Measurements from ENCODE around the gene VCAN.

VCAN gene

DNA sequence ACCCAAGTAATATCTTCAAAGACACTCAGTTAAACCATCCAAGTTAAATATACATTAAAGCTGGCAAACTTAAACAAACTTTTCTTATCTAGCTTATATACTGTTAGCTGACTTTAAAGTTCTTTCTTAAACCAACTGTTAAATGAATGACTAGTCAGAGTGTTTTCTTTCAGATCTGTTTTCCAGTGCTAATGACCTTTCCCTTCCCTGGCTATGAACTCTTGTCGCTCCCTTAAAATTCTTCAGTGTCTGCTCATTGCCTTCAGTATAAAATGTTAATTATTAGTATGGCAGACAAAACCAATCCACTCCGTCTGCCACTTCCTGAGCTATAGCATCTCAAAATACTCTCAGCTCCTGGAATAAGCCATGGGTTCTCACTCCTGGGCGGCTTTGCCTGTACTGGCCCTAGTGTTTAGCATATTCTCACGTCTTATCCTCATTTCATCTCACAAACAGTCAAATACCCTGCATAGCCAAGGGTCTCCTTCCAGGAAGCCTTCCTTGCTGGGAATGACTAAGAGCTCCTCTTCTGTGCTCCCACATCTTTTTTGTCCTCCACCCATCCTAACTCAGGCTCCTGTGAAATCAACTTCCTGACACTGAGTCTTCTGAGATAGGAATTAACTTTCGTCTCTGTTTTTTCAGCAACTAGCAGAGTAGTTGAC lies 87.7 kb downstream of the VCAN start:
- POLR2A ChIA-PET, result no interaction called here
- TF ChIP-seq SUZ12 (IDR thresholded peaks at IDR 0.05), result no peak
- TF ChIP-seq, protein P1, sequence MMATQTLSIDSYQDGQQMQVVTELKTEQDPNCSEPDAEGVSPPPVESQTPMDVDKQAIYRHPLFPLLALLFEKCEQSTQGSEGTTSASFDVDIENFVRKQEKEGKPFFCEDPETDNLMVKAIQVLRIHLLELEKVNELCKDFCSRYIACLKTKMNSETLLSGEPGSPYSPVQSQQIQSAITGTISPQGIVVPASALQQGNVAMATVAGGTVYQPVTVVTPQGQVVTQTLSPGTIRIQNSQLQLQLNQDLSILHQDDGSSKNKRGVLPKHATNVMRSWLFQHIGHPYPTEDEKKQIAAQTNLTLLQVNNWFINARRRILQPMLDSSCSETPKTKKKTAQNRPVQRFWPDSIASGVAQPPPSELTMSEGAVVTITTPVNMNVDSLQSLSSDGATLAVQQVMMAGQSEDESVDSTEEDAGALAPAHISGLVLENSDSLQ (IDR thresholded peaks at IDR 0.05), result no peak
- no peak for TF ChIP-seq ELF4 (IDR thresholded peaks at IDR 0.05)
- no peak for TF ChIP-seq CTBP1 (IDR thresholded peaks at IDR 0.05; ENCODE audit: borderline replicate concordance)
- TF ChIP-seq FOXK2 (IDR thresholded peaks at IDR 0.05), result no peak
- no peak for TF ChIP-seq TARDBP (IDR thresholded peaks at IDR 0.05)
- no peak for TF ChIP-seq FOXM1 (IDR thresholded peaks at IDR 0.05; ENCODE audit: borderline replicate concordance)
- TF ChIP-seq ARNT (IDR thresholded peaks at IDR 0.05), result no peak
- TF ChIP-seq HDGF (IDR thresholded peaks at IDR 0.05; ENCODE audit: borderline replicate concordance), result no peak
- no peak for TF ChIP-seq L3MBTL2 (conservative IDR thresholded peaks at IDR 0.05)
- TF ChIP-seq FOXA1 (IDR thresholded peaks at IDR 0.05), result no peak
- TF ChIP-seq NFRKB (IDR thresholded peaks at IDR 0.05), result no peak
- TF ChIP-seq LEF1 (IDR thresholded peaks at IDR 0.05; ENCODE audit: borderline replicate concordance), result no peak
- no peak for TF ChIP-seq BHLHE40 (IDR thresholded peaks at IDR 0.05; ENCODE audit: borderline replicate concordance)
- TF ChIP-seq SP1 (IDR thresholded peaks at IDR 0.05), result no peak
- TF ChIP-seq ZNF384 (IDR thresholded peaks at IDR 0.05), result no peak
- CTCF ChIA-PET, result no interaction called here
- no peak for DNase-seq (ENCODE audit: extremely low spot score)

DNA sequence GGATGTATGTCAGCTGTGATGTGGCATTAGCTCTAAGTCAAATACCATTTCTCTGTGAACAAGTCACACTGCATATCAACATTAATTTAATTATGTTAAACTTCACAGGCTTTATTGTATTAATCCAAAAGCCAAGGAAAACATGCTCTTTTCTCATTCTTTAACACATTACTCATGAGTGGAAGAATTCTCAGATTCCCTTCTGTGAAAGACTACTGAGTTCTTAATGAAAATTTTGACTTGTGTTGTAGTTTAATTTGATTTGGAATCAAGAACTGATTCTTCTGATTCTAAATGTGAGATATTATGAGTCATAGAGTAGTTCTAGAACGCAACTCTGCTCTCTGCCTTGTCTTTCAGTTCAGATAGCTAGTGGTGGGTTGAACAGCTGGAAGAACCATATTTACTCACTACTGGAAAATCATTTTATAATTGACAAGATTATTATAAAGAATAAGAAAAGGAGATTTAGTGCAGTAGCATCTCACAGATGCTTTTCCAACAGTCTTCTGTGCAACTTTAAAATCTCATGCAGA lies 90.6 kb downstream of the VCAN start:
- DNase-seq (ENCODE audit: extremely low spot score), result no peak
- ChIA-PET CTCF (interaction anchor here (0.6 kb wide), 1 partner anchor 335 kb away, joined by 3 read pairs; no protein-coding TSS in a partner anchor), POLR2A (interaction anchor here (1.0 to 1.1 kb wide), 2 partner anchors 89 to 91 kb away, joined by 3 to 4 read pairs; partner anchors contain the start of gene VCAN)
- TF ChIP-seq TARDBP (IDR thresholded peaks at IDR 0.05) (no peak), FOXA1 (IDR thresholded peaks at IDR 0.05) (no peak), ARNT (IDR thresholded peaks at IDR 0.05) (no peak), CTBP1 (IDR thresholded peaks at IDR 0.05; ENCODE audit: borderline replicate concordance) (no peak), FOXK2 (IDR thresholded peaks at IDR 0.05) (no peak), NFRKB (IDR thresholded peaks at IDR 0.05) (no peak), BHLHE40 (IDR thresholded peaks at IDR 0.05; ENCODE audit: borderline replicate concordance) (no peak), SUZ12 (IDR thresholded peaks at IDR 0.05) (no peak), ZNF384 (IDR thresholded peaks at IDR 0.05) (no peak), HDGF (IDR thresholded peaks at IDR 0.05; ENCODE audit: borderline replicate concordance) (no peak), FOXM1 (IDR thresholded peaks at IDR 0.05; ENCODE audit: borderline replicate concordance) (no peak), LEF1 (IDR thresholded peaks at IDR 0.05; ENCODE audit: borderline replicate concordance) (no peak), L3MBTL2 (conservative IDR thresholded peaks at IDR 0.05) (no peak), SP1 (IDR thresholded peaks at IDR 0.05) (no peak), ELF4 (IDR thresholded peaks at IDR 0.05) (no peak)
- TF ChIP-seq, protein P1 (IDR thresholded peaks at IDR 0.05), result no peak

DNA sequence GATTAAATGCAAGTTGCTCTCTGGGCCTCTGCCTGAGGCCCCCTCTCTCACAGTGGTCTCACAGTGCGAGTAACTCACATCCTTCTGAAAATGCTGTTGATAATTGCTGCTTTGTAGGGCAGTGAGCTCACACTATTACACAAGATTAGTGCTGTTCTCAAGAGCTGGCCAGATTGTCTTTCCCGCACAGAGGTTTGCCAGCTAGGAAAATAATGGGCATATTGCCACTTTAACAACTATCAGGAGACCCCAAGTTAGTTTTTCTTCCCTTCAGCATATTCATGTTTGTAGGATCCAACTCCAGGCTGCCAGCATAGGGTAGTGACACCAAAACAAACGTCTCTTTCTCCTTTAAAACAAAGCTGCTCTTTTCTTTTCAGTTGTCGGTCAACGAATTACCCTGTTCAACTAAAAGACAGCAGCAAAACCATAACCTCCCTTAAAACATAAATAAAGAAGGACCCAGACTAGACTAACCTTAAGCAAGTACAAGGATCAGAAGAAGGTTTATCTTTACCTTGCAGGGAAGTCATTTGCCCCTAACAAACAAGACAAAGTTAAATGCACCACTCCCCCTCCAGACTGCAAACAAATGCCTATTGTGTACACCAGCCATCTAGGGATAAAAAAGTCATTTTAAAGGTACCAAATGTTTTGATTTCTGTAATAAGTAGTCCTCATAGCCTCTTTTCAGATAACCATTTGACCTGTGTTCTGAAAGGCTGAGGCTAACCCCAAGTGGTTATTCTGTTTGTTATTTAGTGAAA lies 91.4 kb downstream of the VCAN start:
- POLR2A ChIA-PET, result interaction anchor here (1.0 kb wide), 1 partner anchor 90 kb away, joined by 4 read pairs; no protein-coding TSS in a partner anchor
- CTCF ChIA-PET, result interaction anchor here (0.6 kb wide), 1 partner anchor 571 kb away, joined by 5 read pairs; no protein-coding TSS in a partner anchor
- TF ChIP-seq LEF1 (IDR thresholded peaks at IDR 0.05; ENCODE audit: borderline replicate concordance) (no peak), TARDBP (IDR thresholded peaks at IDR 0.05) (no peak), ZNF384 (IDR thresholded peaks at IDR 0.05) (no peak), FOXM1 (IDR thresholded peaks at IDR 0.05; ENCODE audit: borderline replicate concordance) (no peak), ARNT (IDR thresholded peaks at IDR 0.05) (no peak), ELF4 (IDR thresholded peaks at IDR 0.05) (no peak)
- DNase-seq (ENCODE audit: extremely low spot score), result no peak

DNA sequence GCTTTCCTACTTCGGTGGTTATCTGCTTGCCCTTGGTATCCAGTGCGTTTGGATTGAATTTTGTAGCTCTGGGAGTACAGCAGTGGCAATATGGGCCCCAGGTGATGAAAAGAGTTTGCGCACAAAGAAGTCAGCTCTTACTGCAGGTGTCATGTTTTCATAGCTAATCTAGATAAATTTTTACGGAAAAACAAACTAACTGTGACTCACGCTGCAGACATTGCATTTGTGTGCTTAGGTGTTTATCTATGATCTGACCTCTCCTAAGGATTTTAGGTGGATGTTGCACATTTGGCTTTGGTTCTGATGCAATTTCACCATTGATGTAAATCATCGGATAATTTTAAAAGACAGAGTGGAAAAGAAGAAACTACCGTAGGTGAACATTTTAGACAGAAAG lies 92.1 kb downstream of the VCAN start:
- ChIA-PET POLR2A (no interaction called here), CTCF (no interaction called here)
- DNase-seq (ENCODE audit: extremely low spot score), result no peak
- TF ChIP-seq BHLHE40 (IDR thresholded peaks at IDR 0.05; ENCODE audit: borderline replicate concordance) (no peak), ZNF384 (IDR thresholded peaks at IDR 0.05) (no peak), CTBP1 (IDR thresholded peaks at IDR 0.05; ENCODE audit: borderline replicate concordance) (no peak), ARNT (IDR thresholded peaks at IDR 0.05) (no peak), L3MBTL2 (conservative IDR thresholded peaks at IDR 0.05) (no peak), TARDBP (IDR thresholded peaks at IDR 0.05) (no peak), SP1 (IDR thresholded peaks at IDR 0.05) (no peak), HDGF (IDR thresholded peaks at IDR 0.05; ENCODE audit: borderline replicate concordance) (no peak), LEF1 (IDR thresholded peaks at IDR 0.05; ENCODE audit: borderline replicate concordance) (no peak), NFRKB (IDR thresholded peaks at IDR 0.05) (no peak), FOXM1 (IDR thresholded peaks at IDR 0.05; ENCODE audit: borderline replicate concordance) (no peak)

DNA sequence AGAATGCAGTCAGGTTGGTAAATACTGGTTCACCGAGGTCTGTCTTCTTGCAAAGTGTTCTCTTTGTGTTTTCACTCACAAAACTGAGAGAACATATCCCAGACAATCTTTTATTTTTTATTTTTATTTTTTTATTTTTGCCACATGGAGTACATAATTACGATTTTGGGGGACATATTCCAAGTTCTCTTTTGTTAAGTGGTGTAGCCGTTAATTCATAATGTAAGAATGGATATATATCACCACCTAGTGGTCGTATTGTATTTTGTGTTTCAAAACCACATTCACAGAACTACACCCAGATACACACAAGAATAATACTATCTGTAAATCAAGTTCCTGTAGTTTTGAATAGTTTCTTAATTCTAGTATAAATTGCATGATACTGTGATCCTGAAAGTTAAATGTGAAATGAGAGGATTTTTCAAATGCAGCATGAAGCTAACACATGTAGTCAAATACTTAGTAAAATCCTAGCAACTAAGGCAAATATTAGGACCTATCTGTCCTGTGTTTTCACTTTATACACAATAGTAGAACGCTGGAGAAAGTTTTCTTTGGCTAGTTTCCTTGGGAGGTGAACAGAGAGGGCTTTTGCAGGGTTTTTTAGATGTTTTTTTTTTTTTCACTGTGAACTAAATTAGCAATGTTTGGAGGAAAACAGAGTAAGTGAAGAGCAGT lies 92.7 kb downstream of the VCAN start:
- ChIA-PET CTCF (interaction anchor here (0.6 kb wide), 1 partner anchor 93 kb away, joined by 3 read pairs; the partner anchor contains the start of gene VCAN), POLR2A (no interaction called here)
- TF ChIP-seq NFRKB (IDR thresholded peaks at IDR 0.05) (no peak), FOXM1 (IDR thresholded peaks at IDR 0.05; ENCODE audit: borderline replicate concordance) (no peak), TARDBP (IDR thresholded peaks at IDR 0.05) (no peak), ZNF384 (IDR thresholded peaks at IDR 0.05) (no peak), ELF4 (IDR thresholded peaks at IDR 0.05) (no peak), SUZ12 (IDR thresholded peaks at IDR 0.05) (no peak), ARNT (IDR thresholded peaks at IDR 0.05) (no peak), CTBP1 (IDR thresholded peaks at IDR 0.05; ENCODE audit: borderline replicate concordance) (no peak), FOXK2 (IDR thresholded peaks at IDR 0.05) (no peak), SP1 (IDR thresholded peaks at IDR 0.05) (no peak), L3MBTL2 (conservative IDR thresholded peaks at IDR 0.05) (no peak), LEF1 (IDR thresholded peaks at IDR 0.05; ENCODE audit: borderline replicate concordance) (no peak), HDGF (IDR thresholded peaks at IDR 0.05; ENCODE audit: borderline replicate concordance) (no peak), FOXA1 (IDR thresholded peaks at IDR 0.05) (no peak), BHLHE40 (IDR thresholded peaks at IDR 0.05; ENCODE audit: borderline replicate concordance) (no peak)
- TF ChIP-seq, protein P1 (IDR thresholded peaks at IDR 0.05), result no peak
- DNase-seq (ENCODE audit: extremely low spot score), result peak; percentile 20
